NT2/D1 (cell line): Measurements from ENCODE around the gene ENTPD7.
"Not testable (repeated sequence)": the region's sequence is repeated elsewhere in the genome, so short reads cannot be mapped to it uniquely, and the experiment has no call there.

Experiments used
- SUZ12 ChIP-seq: IDR thresholded peaks from 2 replicates; pipeline ENCODE4 v1.6.1; 2011; ENCODE audit not compliant: insufficient read length, insufficient read depth; ENCODE audit errors: extremely low read depth
- YY1 ChIP-seq: IDR thresholded peaks from 2 replicates; pipeline ENCODE4 v1.6.1; 2011; ENCODE audit not compliant: insufficient read length, insufficient read depth
- ZNF274 ChIP-seq: IDR thresholded peaks from 2 replicates; pipeline ENCODE4 v1.6.1; 2011; ENCODE audit warnings: mild to moderate bottlenecking, low read depth, low read length

GRCh38 chr10:99625124-99625523, 34.2 kb upstream of the ENTPD7 start:
- not testable (repeated sequence) for TF ChIP-seq ZNF274, YY1, SUZ12
